ENCODE data around the gene CD33. TPM values are rescaled to one million over a fixed set of nuclear protein-coding genes. Genes with fewer than 3 reads are reported as not detected.

CD33 gene
- total RNA-seq, 3 donors from 2014 or later (not counting 1 experiment from before 2014, with no cell fraction given) = 2.3 to 6.5 (median 6.0) TPM

GRCh38 chr19:51183629-51184028 is 41.3 kb upstream of the CD33 start:
- H3K36me3 Mint-ChIP-seq = no peaks in the 10 kb centered on the region
- Histone ChIP-seq H3K4me1 (ENCODE audit: control insufficient read depth, insufficient read depth, low read length) (peaks cover 34% of the 10 kb centered on the region), H3K9me3 (ENCODE audit: control insufficient read depth, insufficient read depth, low read length) (no peaks in the 10 kb centered on the region), H3K27ac (ENCODE audit: low read length) (no peak overlapping the region), H3K36me3 (ENCODE audit: control insufficient read depth, insufficient read depth, low read length) (no peaks in the 10 kb centered on the region), H3K4me3 (ENCODE audit: low read length) (no peak overlapping the region), H3K27me3 (ENCODE audit: control insufficient read depth, insufficient read depth, low read length) (no peaks in the 10 kb centered on the region)
- no peak for DNase-seq
- intact Hi-C loops (cut with micrococcal nuclease) = no loop called here
- no peak for TF ChIP-seq CTCF (IDR thresholded peaks at IDR 0.05)
- H3K4me3 Mint-ChIP-seq = peak overlapping the region; percentile 80
- H3K9me3 Mint-ChIP-seq = no peaks in the 10 kb centered on the region
- peaks cover 8 to 12% of the 10 kb centered on the region in 2 donors for H3K27me3 Mint-ChIP-seq (ENCODE audit: low read depth in 2 of 2)
- H3K4me1 Mint-ChIP-seq = peaks cover 10 to 27% of the 10 kb centered on the region in 2 donors
- whole genome bisulfite sequencing (ENCODE audit: insufficient coverage) = 62% methylated on average over 8 of the region's 8 CpGs
- H3K27ac Mint-ChIP-seq = no peak overlapping the region
- no peak for ATAC-seq

- no peak overlapping the region for H3K27ac Mint-ChIP-seq
- no peak overlapping the region for H3K4me3 Mint-ChIP-seq
- DNase-seq (no peak), ATAC-seq (no peak)
- no peak for TF ChIP-seq CTCF (IDR thresholded peaks at IDR 0.05)
- H3K9me3 Mint-ChIP-seq = no peaks in the 10 kb centered on the region
- 91% methylated on average over 23 of the region's 25 CpGs for WGBS (ENCODE audit: insufficient coverage)
- Histone ChIP-seq H3K27ac (ENCODE audit: low read length) (no peak overlapping the region), H3K4me1 (ENCODE audit: control insufficient read depth, insufficient read depth, low read length) (peaks cover 34% of the 10 kb centered on the region), H3K4me3 (ENCODE audit: low read length) (no peak overlapping the region), H3K36me3 (ENCODE audit: control insufficient read depth, insufficient read depth, low read length) (no peaks in the 10 kb centered on the region), H3K27me3 (ENCODE audit: control insufficient read depth, insufficient read depth, low read length) (no peaks in the 10 kb centered on the region), H3K9me3 (ENCODE audit: control insufficient read depth, insufficient read depth, low read length) (no peaks in the 10 kb centered on the region)
- intact Hi-C loops (cut with micrococcal nuclease) = no loop called here
- no peaks in the 10 kb centered on the region for H3K36me3 Mint-ChIP-seq
- peaks cover 8 to 12% of the 10 kb centered on the region in 2 donors for H3K27me3 Mint-ChIP-seq (ENCODE audit: low read depth in 2 of 2)
- peaks cover 10 to 27% of the 10 kb centered on the region in 2 donors for H3K4me1 Mint-ChIP-seq
Measured at GRCh38 chr19:51185069-51185867, 39.6 kb upstream of the CD33 start.

- Mint-ChIP-seq H3K27me3 (ENCODE audit: low read depth in 2 of 2) (peaks cover 8 to 12% of the 10 kb centered on the region in 2 donors), H3K4me1 (peaks cover 10 to 27% of the 10 kb centered on the region in 2 donors), H3K27ac (no peak overlapping the region), H3K4me3 (no peak overlapping the region), H3K9me3 (no peaks in the 10 kb centered on the region), H3K36me3 (no peaks in the 10 kb centered on the region)
- TF ChIP-seq CTCF (IDR thresholded peaks at IDR 0.05) = no peak
- Histone ChIP-seq H3K4me1 (ENCODE audit: control insufficient read depth, insufficient read depth, low read length) (peaks cover 34% of the 10 kb centered on the region), H3K27ac (ENCODE audit: low read length) (no peak overlapping the region), H3K9me3 (ENCODE audit: control insufficient read depth, insufficient read depth, low read length) (no peaks in the 10 kb centered on the region), H3K36me3 (ENCODE audit: control insufficient read depth, insufficient read depth, low read length) (no peaks in the 10 kb centered on the region), H3K4me3 (ENCODE audit: low read length) (no peak overlapping the region), H3K27me3 (ENCODE audit: control insufficient read depth, insufficient read depth, low read length) (no peaks in the 10 kb centered on the region)
- WGBS (ENCODE audit: insufficient coverage) = 85% methylated on average over 5 of the region's 5 CpGs
- ATAC-seq (no peak), DNase-seq (no peak)
- intact Hi-C loops (cut with micrococcal nuclease) = no loop called here
Measured at GRCh38 chr19:51185868-51186215, 39.0 kb upstream of the CD33 start.

GRCh38 chr19:51186323-51186722 is 38.6 kb upstream of the CD33 start:
- no peak for TF ChIP-seq CTCF (IDR thresholded peaks at IDR 0.05)
- no peak for ATAC-seq
- peaks cover 8 to 12% of the 10 kb centered on the region in 2 donors for H3K27me3 Mint-ChIP-seq (ENCODE audit: low read depth in 2 of 2)
- H3K9me3 Mint-ChIP-seq = no peaks in the 10 kb centered on the region
- no peaks in the 10 kb centered on the region for H3K36me3 ChIP-seq (ENCODE audit: control insufficient read depth, insufficient read depth, low read length)
- H3K27me3 ChIP-seq (ENCODE audit: control insufficient read depth, insufficient read depth, low read length) = no peaks in the 10 kb centered on the region
- H3K4me3 ChIP-seq (ENCODE audit: low read length) = no peak overlapping the region
- H3K4me3 Mint-ChIP-seq = no peak overlapping the region
- intact Hi-C loops (cut with micrococcal nuclease) = no loop called here
- H3K36me3 Mint-ChIP-seq = no peaks in the 10 kb centered on the region
- H3K27ac ChIP-seq (ENCODE audit: low read length) = no peak overlapping the region
- DNase-seq = no peak
- 68% methylated on average over 11 of the region's 13 CpGs for WGBS (ENCODE audit: insufficient coverage)
- H3K4me1 Mint-ChIP-seq = peaks cover 10 to 27% of the 10 kb centered on the region in 2 donors
- H3K4me1 ChIP-seq (ENCODE audit: control insufficient read depth, insufficient read depth, low read length) = peaks cover 34% of the 10 kb centered on the region
- no peak overlapping the region for H3K27ac Mint-ChIP-seq
- H3K9me3 ChIP-seq (ENCODE audit: control insufficient read depth, insufficient read depth, low read length) = no peaks in the 10 kb centered on the region
